NCI-H2107 treated with DMSO at 0.1 percent for 48 hours (cell line): ENCODE results near the gene PMIS2.

Experiments
- DNase-seq: peaks from one replicate; lab custom pipeline; 2025; ENCODE audit not compliant: unreplicated experiment; lab: John Stamatoyannopoulos, UW

The PMIS2 gene

DNA sequence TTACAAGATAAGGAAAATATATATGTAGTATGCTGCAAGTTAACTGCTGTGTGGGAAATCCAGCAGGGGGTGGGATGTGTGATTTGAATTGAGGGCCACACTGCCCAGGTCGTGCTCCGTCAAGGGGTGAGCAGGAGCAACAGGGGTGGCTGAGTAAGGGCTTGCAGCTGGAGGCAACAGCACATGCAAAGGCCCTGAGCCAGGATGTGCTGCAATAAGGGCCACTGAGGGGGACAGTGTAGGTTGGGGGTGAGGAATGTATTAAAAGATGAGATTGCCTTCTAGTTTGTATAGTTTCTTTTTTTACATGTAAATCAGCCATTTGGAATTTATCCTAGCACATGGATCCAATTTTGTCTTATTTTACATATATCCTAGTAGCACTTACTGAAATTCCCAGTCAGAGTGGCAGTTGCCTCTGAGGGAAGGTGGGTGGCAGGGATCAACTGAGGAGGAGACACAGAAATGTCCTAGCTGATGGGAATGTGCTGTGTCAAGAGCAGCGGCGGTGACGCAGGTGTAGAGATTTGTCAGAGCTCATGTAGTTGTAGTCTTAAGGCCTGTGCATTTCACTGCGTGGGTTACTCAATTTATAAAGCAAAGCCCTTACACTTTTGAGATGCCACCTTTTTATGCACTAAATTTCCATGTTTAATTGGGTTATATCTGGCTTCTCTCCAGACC, 37.5 kb downstream of the PMIS2 start:
- no peak for DNase-seq

GRCh38 chr19:35628264-35628564, 42.2 kb downstream of the PMIS2 start:
- no peak for DNase-seq

- DNase-seq: peak; percentile 93
Measured at GRCh38 chr19:35628565-35629331, 42.8 kb downstream of the PMIS2 start, which contains the start of gene RBM42. TSS of gene RBM42 (plus strand) at chr19:35629036. CDS start at chr19:35629154, 118 bp downstream.

- DNase-seq: no peak
Measured at GRCh38 chr19:35629332-35629633, 43.3 kb downstream of the PMIS2 start.

DNA sequence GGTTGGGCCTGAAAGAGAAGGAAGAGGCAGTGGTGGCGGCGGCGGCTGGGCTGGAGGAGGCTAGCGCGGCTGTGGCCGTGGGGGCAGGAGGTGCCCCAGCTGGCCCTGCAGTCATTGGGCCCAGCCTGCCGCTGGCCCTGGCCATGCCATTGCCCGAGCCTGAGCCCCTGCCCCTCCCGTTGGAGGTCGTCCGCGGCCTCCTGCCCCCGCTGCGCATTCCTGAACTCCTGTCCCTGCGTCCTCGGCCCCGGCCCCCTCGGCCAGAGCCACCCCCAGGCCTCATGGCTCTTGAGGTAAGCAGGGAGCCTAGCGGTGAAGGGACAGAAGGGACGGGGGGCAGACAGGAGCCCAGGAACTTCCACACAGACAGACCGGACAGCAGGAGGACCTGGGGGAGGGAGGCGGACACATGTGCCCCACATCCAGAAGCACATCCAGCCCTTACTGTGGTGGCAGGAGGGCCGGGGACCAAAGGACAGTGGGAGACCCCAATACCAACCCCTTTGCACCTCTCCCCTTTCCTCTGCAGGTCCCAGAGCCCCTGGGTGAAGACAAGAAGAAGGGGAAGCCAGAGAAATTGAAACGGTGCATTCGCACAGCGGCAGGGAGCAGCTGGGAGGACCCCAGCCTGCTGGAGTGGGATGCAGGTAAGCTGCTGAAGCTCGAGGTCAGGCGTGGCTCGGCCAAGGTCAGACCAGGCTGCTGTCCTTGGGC, 47.9 kb downstream of the PMIS2 start:
- no peak for DNase-seq

- DNase-seq: no peak
Measured at GRCh38 chr19:35636651-35637050, 50.7 kb downstream of the PMIS2 start.
